ENCODE results near the gene PACS1.
A peak's percentile ranks its signal among the peaks of the same experiment; 100 is the strongest.

PACS1 gene

GRCh38 chr11:66139817-66140404, 69.8 kb downstream of the PACS1 start:
- Histone ChIP-seq H3K27ac (ENCODE audit: low read depth, low read length) (no peak overlapping the region), H3K36me3 (ENCODE audit: control insufficient read depth, insufficient read depth, low read length) (no peaks in the 10 kb centered on the region), H2BK120ac (ENCODE audit: low read depth, low read length) (no peak overlapping the region), H3K4ac (ENCODE audit: low read depth, low read length) (no peak overlapping the region), H3K79me1 (ENCODE audit: low read length) (peaks cover 5% of the 10 kb centered on the region), H3K4me1 (ENCODE audit: control insufficient read depth, low read depth, low read length) (peaks cover 2% of the 10 kb centered on the region), H3K4me2 (ENCODE audit: low read length) (no peak overlapping the region), H4K5ac (ENCODE audit: low read length) (no peak overlapping the region), H3K23ac (ENCODE audit: low read length) (no peak overlapping the region), H2BK5ac (ENCODE audit: low read length) (no peak overlapping the region), H2AK5ac (ENCODE audit: low read length) (no peak overlapping the region), H4K8ac (ENCODE audit: low read depth, low read length) (no peak overlapping the region), H3K56ac (ENCODE audit: low read length) (no peak overlapping the region), H3K9ac (ENCODE audit: low read length) (no peak overlapping the region), H2BK15ac (replicated peaks; ENCODE audit: low read depth) (no peak overlapping the region), H3K4me3 (ENCODE audit: low read length) (no peak overlapping the region), H3K18ac (ENCODE audit: low read length) (no peak overlapping the region), H3K79me2 (ENCODE audit: control insufficient read depth, insufficient read depth, low read length) (no peaks in the 10 kb centered on the region), H3K27me3 (ENCODE audit: insufficient read depth, low read length, poor library complexity) (no peaks in the 10 kb centered on the region)
- WGBS (ENCODE audit: extremely low coverage, insufficient coverage, low lambda C conversion rate): no CpG with 5 or more reads among the region's 7 CpGs
- DNase-seq: no peak

- H2BK15ac ChIP-seq (replicated peaks; ENCODE audit: low read depth): no peak overlapping the region
- H3K79me1 ChIP-seq (ENCODE audit: low read length): peaks cover 6% of the 10 kb centered on the region
- no peak overlapping the region for H4K5ac ChIP-seq (ENCODE audit: low read length)
- no peak overlapping the region for H3K56ac ChIP-seq (ENCODE audit: low read length)
- no peak overlapping the region for H3K4ac ChIP-seq (ENCODE audit: low read depth, low read length)
- no peak overlapping the region for H3K9ac ChIP-seq (ENCODE audit: low read length)
- H3K27ac ChIP-seq (ENCODE audit: low read depth, low read length): no peak overlapping the region
- no peak overlapping the region for H2AK5ac ChIP-seq (ENCODE audit: low read length)
- no peak overlapping the region for H3K4me2 ChIP-seq (ENCODE audit: low read length)
- H3K79me2 ChIP-seq (ENCODE audit: control insufficient read depth, insufficient read depth, low read length): no peaks in the 10 kb centered on the region
- no peak overlapping the region for H2BK5ac ChIP-seq (ENCODE audit: low read length)
- no peaks in the 10 kb centered on the region for H3K36me3 ChIP-seq (ENCODE audit: control insufficient read depth, insufficient read depth, low read length)
- peaks cover 2% of the 10 kb centered on the region for H3K4me1 ChIP-seq (ENCODE audit: control insufficient read depth, low read depth, low read length)
- H3K27me3 ChIP-seq (ENCODE audit: insufficient read depth, low read length, poor library complexity): no peaks in the 10 kb centered on the region
- H3K4me3 ChIP-seq (ENCODE audit: low read length): no peak overlapping the region
- no peak overlapping the region for H3K18ac ChIP-seq (ENCODE audit: low read length)
- H3K23ac ChIP-seq (ENCODE audit: low read length): no peak overlapping the region
- DNase-seq: peak; percentile 67
- H4K8ac ChIP-seq (ENCODE audit: low read depth, low read length): no peak overlapping the region
- WGBS (ENCODE audit: extremely low coverage, insufficient coverage, low lambda C conversion rate): no CpG with 5 or more reads among the region's 12 CpGs
- H2BK120ac ChIP-seq (ENCODE audit: low read depth, low read length): no peak overlapping the region
These were observed 72.5 kb downstream of the PACS1 start for GRCh38 chr11:66142370-66143263.

- Histone ChIP-seq H4K8ac (ENCODE audit: low read depth, low read length) (no peak overlapping the region), H3K4ac (ENCODE audit: low read depth, low read length) (no peak overlapping the region), H3K36me3 (ENCODE audit: control insufficient read depth, insufficient read depth, low read length) (no peaks in the 10 kb centered on the region), H3K18ac (ENCODE audit: low read length) (no peak overlapping the region), H2BK5ac (ENCODE audit: low read length) (no peak overlapping the region), H4K5ac (ENCODE audit: low read length) (no peak overlapping the region), H2BK120ac (ENCODE audit: low read depth, low read length) (no peak overlapping the region), H3K23ac (ENCODE audit: low read length) (no peak overlapping the region), H3K79me1 (ENCODE audit: low read length) (peaks cover 6% of the 10 kb centered on the region), H3K4me2 (ENCODE audit: low read length) (no peak overlapping the region), H3K4me3 (ENCODE audit: low read length) (no peak overlapping the region), H3K9ac (ENCODE audit: low read length) (no peak overlapping the region), H3K4me1 (ENCODE audit: control insufficient read depth, low read depth, low read length) (peaks cover 2% of the 10 kb centered on the region), H2AK5ac (ENCODE audit: low read length) (no peak overlapping the region), H3K27ac (ENCODE audit: low read depth, low read length) (no peak overlapping the region), H3K27me3 (ENCODE audit: insufficient read depth, low read length, poor library complexity) (no peaks in the 10 kb centered on the region), H3K79me2 (ENCODE audit: control insufficient read depth, insufficient read depth, low read length) (no peaks in the 10 kb centered on the region), H3K56ac (ENCODE audit: low read length) (no peak overlapping the region), H2BK15ac (replicated peaks; ENCODE audit: low read depth) (no peak overlapping the region)
- no CpG with 5 or more reads among the region's 3 CpGs for WGBS (ENCODE audit: extremely low coverage, insufficient coverage, low lambda C conversion rate)
- DNase-seq: no peak
These were observed 73.1 kb downstream of the PACS1 start for GRCh38 chr11:66143264-66143566.

GRCh38 chr11:66143996-66144678, 74.1 kb downstream of the PACS1 start:
- H2BK5ac ChIP-seq (ENCODE audit: low read length): no peak overlapping the region
- no peak overlapping the region for H3K27ac ChIP-seq (ENCODE audit: low read depth, low read length)
- no peak overlapping the region for H3K23ac ChIP-seq (ENCODE audit: low read length)
- no peak overlapping the region for H3K18ac ChIP-seq (ENCODE audit: low read length)
- H2AK5ac ChIP-seq (ENCODE audit: low read length): no peak overlapping the region
- H3K4ac ChIP-seq (ENCODE audit: low read depth, low read length): no peak overlapping the region
- no peaks in the 10 kb centered on the region for H3K79me2 ChIP-seq (ENCODE audit: control insufficient read depth, insufficient read depth, low read length)
- no peak overlapping the region for H2BK120ac ChIP-seq (ENCODE audit: low read depth, low read length)
- no peak overlapping the region for H4K8ac ChIP-seq (ENCODE audit: low read depth, low read length)
- H2BK15ac ChIP-seq (replicated peaks; ENCODE audit: low read depth): no peak overlapping the region
- H3K9ac ChIP-seq (ENCODE audit: low read length): no peak overlapping the region
- H3K4me1 ChIP-seq (ENCODE audit: control insufficient read depth, low read depth, low read length): peaks cover 2% of the 10 kb centered on the region
- no CpG with 5 or more reads among the region's 5 CpGs for WGBS (ENCODE audit: extremely low coverage, insufficient coverage, low lambda C conversion rate)
- H3K79me1 ChIP-seq (ENCODE audit: low read length): peaks cover 4% of the 10 kb centered on the region
- H3K4me2 ChIP-seq (ENCODE audit: low read length): no peak overlapping the region
- no peak overlapping the region for H4K5ac ChIP-seq (ENCODE audit: low read length)
- no peaks in the 10 kb centered on the region for H3K27me3 ChIP-seq (ENCODE audit: insufficient read depth, low read length, poor library complexity)
- H3K4me3 ChIP-seq (ENCODE audit: low read length): no peak overlapping the region
- DNase-seq: no peak
- H3K36me3 ChIP-seq (ENCODE audit: control insufficient read depth, insufficient read depth, low read length): no peaks in the 10 kb centered on the region
- H3K56ac ChIP-seq (ENCODE audit: low read length): no peak overlapping the region

GRCh38 chr11:66146074-66146473, 76.0 kb downstream of the PACS1 start:
- no peak overlapping the region for H3K56ac ChIP-seq (ENCODE audit: low read length)
- no peak overlapping the region for H2AK5ac ChIP-seq (ENCODE audit: low read length)
- H4K8ac ChIP-seq (ENCODE audit: low read depth, low read length): no peak overlapping the region
- H3K23ac ChIP-seq (ENCODE audit: low read length): no peak overlapping the region
- H4K5ac ChIP-seq (ENCODE audit: low read length): no peak overlapping the region
- no peak overlapping the region for H3K9ac ChIP-seq (ENCODE audit: low read length)
- H3K36me3 ChIP-seq (ENCODE audit: control insufficient read depth, insufficient read depth, low read length): no peaks in the 10 kb centered on the region
- no peak overlapping the region for H2BK5ac ChIP-seq (ENCODE audit: low read length)
- H3K4me1 ChIP-seq (ENCODE audit: control insufficient read depth, low read depth, low read length): peaks cover 4% of the 10 kb centered on the region
- H2BK120ac ChIP-seq (ENCODE audit: low read depth, low read length): no peak overlapping the region
- H3K27ac ChIP-seq (ENCODE audit: low read depth, low read length): no peak overlapping the region
- H3K4me3 ChIP-seq (ENCODE audit: low read length): no peak overlapping the region
- no peaks in the 10 kb centered on the region for H3K27me3 ChIP-seq (ENCODE audit: insufficient read depth, low read length, poor library complexity)
- DNase-seq: no peak
- no peaks in the 10 kb centered on the region for H3K79me2 ChIP-seq (ENCODE audit: control insufficient read depth, insufficient read depth, low read length)
- no peak overlapping the region for H3K4me2 ChIP-seq (ENCODE audit: low read length)
- H3K18ac ChIP-seq (ENCODE audit: low read length): no peak overlapping the region
- H2BK15ac ChIP-seq (replicated peaks; ENCODE audit: low read depth): no peak overlapping the region
- peaks cover 2% of the 10 kb centered on the region for H3K79me1 ChIP-seq (ENCODE audit: low read length)
- H3K4ac ChIP-seq (ENCODE audit: low read depth, low read length): no peak overlapping the region

Data from mesendoderm (in vitro differentiated cells).